RCC 7860 (cell line): Measurements from ENCODE around the gene HSH2D.
A peak's percentile ranks its signal among the peaks of the same experiment; 100 is the strongest.
"Not testable (repeated sequence)": the region's sequence is repeated elsewhere in the genome, so short reads cannot be mapped to it uniquely, and the experiment has no call there.

ENCODE experiments used
- DNase-seq: peaks from one replicate; pipeline ENCODE4 v3.0.0-alpha.2; 2015; ENCODE audit warnings: low spot score
- FAIRE-seq: peaks from 2 replicates; lab custom pipeline; 2012; peaks lifted over from hg19 to GRCh38; lab: Jason Lieb, UNC

The HSH2D gene

GRCh38 chr19:16153582-16154336 lies 10.3 kb downstream of the HSH2D start:
- no peak for FAIRE-seq
- no peak for DNase-seq

- no peak for FAIRE-seq
- no peak for DNase-seq
Measured at GRCh38 chr19:16154557-16154956, 11.1 kb downstream of the HSH2D start.

- no peak for DNase-seq
- FAIRE-seq = no peak
Measured at GRCh38 chr19:16155128-16155527, 11.6 kb downstream of the HSH2D start.

GRCh38 chr19:16156904-16157303 lies 13.4 kb downstream of the HSH2D start:
- FAIRE-seq (no peak), DNase-seq (no peak)

- FAIRE-seq (no peak), DNase-seq (no peak)
Measured at GRCh38 chr19:16157601-16158000, 14.1 kb downstream of the HSH2D start.

- FAIRE-seq (no peak), DNase-seq (no peak)
Measured at GRCh38 chr19:16159655-16160054, 16.2 kb downstream of the HSH2D start.

GRCh38 chr19:16160445-16160942 lies 17.0 kb downstream of the HSH2D start:
- FAIRE-seq = no peak
- no peak for DNase-seq

GRCh38 chr19:16160943-16161560 lies 17.6 kb downstream of the HSH2D start:
- peak; percentile 78 for DNase-seq
- FAIRE-seq = peak; percentile 84

GRCh38 chr19:16161840-16162239 lies 18.4 kb downstream of the HSH2D start:
- FAIRE-seq (peak; percentile 62), DNase-seq (peak; percentile 75)

- no peak for FAIRE-seq
- no peak for DNase-seq
Measured at GRCh38 chr19:16164222-16164890, 20.9 kb downstream of the HSH2D start.

- DNase-seq = no peak
- FAIRE-seq = no peak
Measured at GRCh38 chr19:16166417-16166816, 22.9 kb downstream of the HSH2D start.

GRCh38 chr19:16167055-16167454 lies 23.6 kb downstream of the HSH2D start:
- FAIRE-seq = no peak

GRCh38 chr19:16168465-16169081 lies 25.1 kb downstream of the HSH2D start:
- no peak for DNase-seq
- no peak for FAIRE-seq

More at GRCh38 chr19:16167055-16167454, 23.6 kb downstream of the HSH2D start:
- DNase-seq = no peak

GRCh38 chr19:16170134-16170533 lies 26.6 kb downstream of the HSH2D start:
- no peak for FAIRE-seq
- DNase-seq = no peak

- FAIRE-seq = no peak
Measured at GRCh38 chr19:16175954-16176353, 32.5 kb downstream of the HSH2D start.

GRCh38 chr19:16178866-16179265 lies 35.4 kb downstream of the HSH2D start:
- FAIRE-seq, DNase-seq: not testable (repeated sequence)

More at GRCh38 chr19:16175954-16176353, 32.5 kb downstream of the HSH2D start:
- no peak for DNase-seq

- FAIRE-seq (no peak), DNase-seq (peak; percentile 32)
Measured at GRCh38 chr19:16180611-16181010, 37.1 kb downstream of the HSH2D start.

- no peak for DNase-seq
- FAIRE-seq = no peak
Measured at GRCh38 chr19:16184665-16185122, 41.2 kb downstream of the HSH2D start.

GRCh38 chr19:16185123-16185767 lies 41.8 kb downstream of the HSH2D start, which contains the start of gene FAM32A:
Gene FAM32A (plus strand): TSS chr19:16185410. CDS start chr19:16185443, 33 bp downstream.
- DNase-seq (peak; percentile 98), FAIRE-seq (peak; percentile 93)

GRCh38 chr19:16185768-16186123 lies 42.3 kb downstream of the HSH2D start:
- FAIRE-seq = no peak
- DNase-seq = no peak
